Effector CD8-positive, alpha-beta T cell (primary cell): ENCODE data around the gene BTLA.
"Not testable (repeated sequence)": the region's sequence is repeated elsewhere in the genome, so short reads cannot be mapped to it uniquely, and the experiment has no call there.

ENCODE experiments used
- DNase-seq: peaks from one replicate; lab custom pipeline; 2025; lab: John Stamatoyannopoulos, UW

BTLA gene

GRCh38 chr3:112445839-112446238, 53.4 kb downstream of the BTLA start:
- DNase-seq: no peak

- DNase-seq: no peak
These were observed 61.9 kb downstream of the BTLA start for GRCh38 chr3:112437146-112438022.

- DNase-seq: no peak
These were observed 69.3 kb downstream of the BTLA start for GRCh38 chr3:112429960-112430359.

- no peak for DNase-seq
These were observed 72.1 kb downstream of the BTLA start for GRCh38 chr3:112427123-112427522.

GRCh38 chr3:112425858-112426750, 73.2 kb downstream of the BTLA start:
- DNase-seq: no peak

- no peak for DNase-seq
These were observed 73.9 kb downstream of the BTLA start for GRCh38 chr3:112425382-112425781.

- DNase-seq: no peak
These were observed 74.9 kb downstream of the BTLA start for GRCh38 chr3:112424394-112424793.

- not testable (repeated sequence) for DNase-seq
These were observed 76.4 kb downstream of the BTLA start for GRCh38 chr3:112422921-112423320.

GRCh38 chr3:112418526-112418925, 80.7 kb downstream of the BTLA start:
- not testable (repeated sequence) for DNase-seq

- no peak for DNase-seq
These were observed 81.5 kb downstream of the BTLA start for GRCh38 chr3:112417696-112418318.

- no peak for DNase-seq
These were observed 82.7 kb downstream of the BTLA start for GRCh38 chr3:112416391-112417212.

- DNase-seq: no peak
These were observed 83.9 kb downstream of the BTLA start for GRCh38 chr3:112415390-112415789.
